MCF 10A (cell line): ENCODE measurements around the gene CSNK2B. TPM values are rescaled to one million over a fixed set of nuclear protein-coding genes. Genes with fewer than 3 reads are reported as not detected.

ENCODE experiments used
- BruUV-seq: library from RNA; stranded (reverse); fragments of 400-500 nt; replicated peaks from 2 replicates; lab custom pipeline; 2021; lab: Mats Ljungman, UMichigan
- CTCF ChIA-PET: fragments of 300-600 bp; sonication (Branson Sonifier 250); formaldehyde crosslinking; extraction: SDS; loops from one replicate; lab custom pipeline; 2021; ENCODE audit warnings: antibody characterized with exemption, inconsistent platforms; lab: Yijun Ruan, JAX
- POLR2A ChIA-PET: fragments of 300-600, 350-650 bp; sonication (Branson Sonifier 250); formaldehyde crosslinking; extraction: SDS; loops from one replicate; lab custom pipeline; 2020; ENCODE audit warnings: antibody characterized with exemption, inconsistent platforms; lab: Yijun Ruan, JAX
- DNase-seq: peaks from one replicate; pipeline ENCODE4 v3.0.0-alpha.2; 2018; ENCODE audit not compliant: unreplicated experiment
- H3K27ac Mint-ChIP-seq: one replicate; pipeline ENCODE4 v1.8.0; 2022; ENCODE audit warnings: mild to moderate bottlenecking, low read depth, mixed read lengths; ENCODE audit not compliant: unreplicated experiment
- H3K27me3 Mint-ChIP-seq: one replicate; pipeline ENCODE4 v1.8.0; 2022; ENCODE audit warnings: mixed read lengths; ENCODE audit not compliant: insufficient read depth, unreplicated experiment
- H3K36me3 Mint-ChIP-seq: one replicate; pipeline ENCODE4 v1.8.0; 2022; ENCODE audit warnings: mild to moderate bottlenecking, moderate library complexity, mixed read lengths; ENCODE audit not compliant: insufficient read depth, unreplicated experiment
- H3K4me1 Mint-ChIP-seq: one replicate; pipeline ENCODE4 v1.8.0; 2022; ENCODE audit warnings: mixed read lengths; ENCODE audit not compliant: insufficient read depth, unreplicated experiment
- H3K4me3 Mint-ChIP-seq: one replicate; pipeline ENCODE4 v1.8.0; 2022; ENCODE audit warnings: mild to moderate bottlenecking, moderate library complexity, mixed read lengths; ENCODE audit not compliant: unreplicated experiment
- H3K9me3 Mint-ChIP-seq: one replicate; pipeline ENCODE4 v1.8.0; 2022; ENCODE audit warnings: mixed read lengths; ENCODE audit not compliant: unreplicated experiment
- intact Hi-C: fragments of 100-400 bp; cut with micrococcal nuclease; formaldehyde crosslinking; loops from 2 replicates; pipeline ENCODE4 v1.14.1; 2022
- total RNA-seq: library from RNA; stranded (reverse); gene quantifications from 2 replicates; pipeline ENCODE4 v1.2.3, GENCODE V29; 2022
- TF ChIP-seq, protein P1 (sequence below): fragments of 200-600 bp; IDR thresholded peaks from one replicate; pipeline ENCODE4 v1.8.0; 2022; ENCODE audit warnings: antibody characterized with exemption, mild to moderate bottlenecking; ENCODE audit not compliant: unreplicated experiment

CSNK2B gene
- total RNA-seq, 1 experiment from 2014 or later = 209 TPM

DNA sequence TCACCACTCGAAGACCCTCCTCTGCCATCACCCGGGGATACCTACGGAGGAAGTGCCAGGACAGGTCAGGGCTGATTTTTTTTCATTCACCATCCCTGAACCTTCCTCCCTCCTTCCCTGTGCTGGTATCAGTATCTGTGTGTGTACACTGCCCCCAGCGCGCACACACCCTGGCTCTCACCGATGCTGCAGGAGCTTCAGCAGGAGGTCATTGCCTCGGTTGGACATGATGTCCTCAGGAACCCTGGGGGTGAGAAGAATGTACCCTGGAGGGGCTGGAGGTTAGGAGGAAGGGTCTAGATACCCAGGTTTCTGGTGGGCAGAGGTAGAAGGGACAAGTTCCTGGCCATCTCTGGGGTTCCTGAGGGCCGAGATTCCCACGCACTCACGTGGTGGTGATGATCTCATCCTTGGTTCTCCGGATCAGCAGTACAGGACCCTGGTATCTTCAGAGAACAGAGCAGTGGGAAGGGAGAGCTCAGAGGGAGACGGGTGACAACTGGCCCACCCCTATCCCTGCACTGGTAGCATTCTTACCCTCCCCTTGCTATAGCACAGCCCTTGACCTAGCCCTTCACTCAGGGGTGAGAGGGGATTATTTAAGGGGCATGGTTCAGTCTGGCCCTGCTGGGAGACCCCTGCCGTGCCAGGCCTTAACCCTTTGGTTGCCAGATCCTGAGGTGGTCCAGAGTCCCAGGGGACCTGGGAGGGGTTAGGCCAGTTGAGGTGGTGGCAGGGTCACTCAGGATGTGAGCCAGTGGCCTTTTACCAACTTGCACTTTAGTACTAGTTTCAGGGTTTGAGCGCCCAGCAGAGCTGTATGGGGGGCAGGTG is 22.2 kb downstream of the CSNK2B start:
- H3K9me3 Mint-ChIP-seq = no peaks in the 10 kb centered on the region
- peaks cover 6% of the 10 kb centered on the region for H3K4me1 Mint-ChIP-seq
- no peak for DNase-seq
- ChIA-PET CTCF (interaction anchor here (0.6 to 0.7 kb wide), 4 partner anchors 145 to 287 kb away, joined by 3 to 4 read pairs (median 3); no protein-coding TSS in a partner anchor), POLR2A (interaction anchor here (0.7 kb wide), 1 partner anchor 27 kb away, joined by 3 read pairs; no protein-coding TSS in a partner anchor)
- H3K4me3 Mint-ChIP-seq = no peak overlapping the region
- TF ChIP-seq, protein P1, sequence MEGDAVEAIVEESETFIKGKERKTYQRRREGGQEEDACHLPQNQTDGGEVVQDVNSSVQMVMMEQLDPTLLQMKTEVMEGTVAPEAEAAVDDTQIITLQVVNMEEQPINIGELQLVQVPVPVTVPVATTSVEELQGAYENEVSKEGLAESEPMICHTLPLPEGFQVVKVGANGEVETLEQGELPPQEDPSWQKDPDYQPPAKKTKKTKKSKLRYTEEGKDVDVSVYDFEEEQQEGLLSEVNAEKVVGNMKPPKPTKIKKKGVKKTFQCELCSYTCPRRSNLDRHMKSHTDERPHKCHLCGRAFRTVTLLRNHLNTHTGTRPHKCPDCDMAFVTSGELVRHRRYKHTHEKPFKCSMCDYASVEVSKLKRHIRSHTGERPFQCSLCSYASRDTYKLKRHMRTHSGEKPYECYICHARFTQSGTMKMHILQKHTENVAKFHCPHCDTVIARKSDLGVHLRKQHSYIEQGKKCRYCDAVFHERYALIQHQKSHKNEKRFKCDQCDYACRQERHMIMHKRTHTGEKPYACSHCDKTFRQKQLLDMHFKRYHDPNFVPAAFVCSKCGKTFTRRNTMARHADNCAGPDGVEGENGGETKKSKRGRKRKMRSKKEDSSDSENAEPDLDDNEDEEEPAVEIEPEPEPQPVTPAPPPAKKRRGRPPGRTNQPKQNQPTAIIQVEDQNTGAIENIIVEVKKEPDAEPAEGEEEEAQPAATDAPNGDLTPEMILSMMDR = no peak
- peaks cover 42% of the 10 kb centered on the region for H3K36me3 Mint-ChIP-seq
- no peaks in the 10 kb centered on the region for H3K27me3 Mint-ChIP-seq
- no TSS peak for BruUV-seq
- intact Hi-C loops = no loop called here
- H3K27ac Mint-ChIP-seq = no peak overlapping the region

DNA sequence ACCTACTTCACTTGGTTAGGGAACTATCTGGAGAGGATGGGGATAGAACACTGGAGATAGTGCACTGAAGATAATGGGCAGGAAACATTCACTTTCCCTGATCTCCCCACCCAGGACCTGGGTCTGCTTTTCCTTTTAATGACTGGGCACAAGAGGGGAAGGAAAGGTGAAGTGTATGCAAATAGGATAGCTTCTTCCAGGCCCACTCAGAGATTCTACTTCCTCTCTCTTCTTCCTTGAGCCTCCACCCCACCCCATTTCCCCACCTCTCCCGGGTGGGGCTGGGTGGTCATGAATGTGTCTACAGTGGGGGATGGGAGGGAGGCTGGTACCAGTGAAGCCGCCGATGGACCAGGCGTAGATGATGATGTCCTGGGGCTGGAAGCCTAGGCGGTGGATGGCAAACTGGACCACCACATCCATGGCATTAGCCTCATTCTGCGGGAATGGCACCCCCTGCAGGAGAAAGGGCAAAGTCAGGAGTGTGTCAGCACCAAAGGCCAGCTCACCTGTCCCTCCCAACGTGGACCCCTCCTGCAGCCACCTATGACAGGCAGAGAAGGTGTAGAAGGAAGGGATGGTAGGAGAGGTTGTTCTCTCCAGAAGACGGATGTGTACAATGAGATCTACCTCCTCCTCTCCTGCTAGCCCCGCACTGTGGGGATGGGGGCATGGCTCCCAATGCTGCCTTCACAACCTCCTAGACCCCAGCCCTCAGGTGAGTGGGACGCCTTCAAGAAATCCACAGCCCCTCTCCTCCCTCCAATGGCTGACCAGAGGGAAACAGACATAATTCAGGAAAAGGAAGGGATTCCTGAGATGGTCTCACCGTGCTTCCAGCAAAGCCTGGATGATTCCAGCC is 23.6 kb downstream of the CSNK2B start:
- H3K4me1 Mint-ChIP-seq = peaks cover 6% of the 10 kb centered on the region
- TF ChIP-seq, protein P1 = no peak
- POLR2A ChIA-PET = interaction anchor here (0.7 to 1.0 kb wide), 2 partner anchors 9 to 38 kb away, joined by 3 read pairs; partner anchors contain the start of gene LY6G5C
- H3K36me3 Mint-ChIP-seq = peaks cover 54% of the 10 kb centered on the region
- H3K4me3 Mint-ChIP-seq = no peak overlapping the region
- CTCF ChIA-PET = interaction anchor here (0.9 to 2.2 kb wide), 3 partner anchors 8 to 22 kb away, joined by 3 to 9 read pairs (median 3); partner anchors contain the start of gene LY6G5C
- intact Hi-C loops = no loop called here
- no peaks in the 10 kb centered on the region for H3K9me3 Mint-ChIP-seq
- BruUV-seq = no TSS peak
- no peak overlapping the region for H3K27ac Mint-ChIP-seq
- no peaks in the 10 kb centered on the region for H3K27me3 Mint-ChIP-seq
- no peak for DNase-seq

DNA sequence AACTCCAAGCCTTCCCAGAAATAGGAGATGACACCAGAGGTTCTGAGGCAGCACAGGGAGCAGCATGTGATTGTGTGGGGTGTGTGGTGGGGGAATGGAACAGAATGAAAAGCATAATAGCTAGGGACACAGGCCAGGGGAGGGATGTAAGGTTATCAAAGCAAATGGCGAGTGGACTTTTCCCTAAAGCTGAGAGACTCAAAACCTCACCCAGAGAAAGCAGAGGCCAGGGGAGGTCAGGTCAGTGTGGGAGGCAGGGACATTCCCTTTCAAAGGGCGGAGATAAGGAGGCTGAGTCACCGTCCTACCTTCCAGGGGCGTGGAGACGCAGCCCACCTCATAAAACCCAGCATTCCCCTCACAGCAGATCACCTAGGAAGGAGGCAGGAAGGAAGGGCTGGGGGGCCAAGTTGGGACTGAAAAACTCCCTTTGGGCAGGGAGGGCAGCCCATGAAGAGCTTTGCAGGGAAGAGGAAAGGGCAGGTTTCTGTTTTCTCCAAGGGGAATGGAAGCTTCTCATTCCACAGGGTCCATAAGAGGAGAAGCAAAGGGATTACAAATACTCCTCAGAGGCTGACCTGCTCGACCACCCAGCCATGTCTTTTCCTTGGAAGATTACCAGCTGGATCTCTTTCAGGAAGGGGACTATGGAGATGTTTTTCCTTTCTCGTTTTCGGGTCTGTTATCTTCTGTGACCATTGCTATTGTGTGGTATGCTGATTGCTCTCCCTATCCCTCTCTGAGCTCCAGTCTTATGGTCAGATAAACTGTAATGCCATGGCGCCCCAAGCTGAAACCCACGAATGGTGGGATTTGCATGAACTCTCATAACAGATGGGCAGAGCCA is 24.6 kb downstream of the CSNK2B start:
- peaks cover 57% of the 10 kb centered on the region for H3K36me3 Mint-ChIP-seq
- no peak overlapping the region for H3K4me3 Mint-ChIP-seq
- H3K9me3 Mint-ChIP-seq = no peaks in the 10 kb centered on the region
- POLR2A ChIA-PET = interaction anchor here (0.6 to 3.4 kb wide), 5 partner anchors 9 to 1008 kb away, joined by 3 to 19 read pairs (median 4); partner anchors contain the start of genes ABHD16A and LY6G5C
- TF ChIP-seq, protein P1 = no peak
- intact Hi-C loops = no loop called here
- peak overlapping the region; percentile 33 for H3K27ac Mint-ChIP-seq
- CTCF ChIA-PET = interaction anchor here (0.5 to 2.2 kb wide), 9 partner anchors 9 to 1918 kb away, joined by 3 to 9 read pairs (median 3); partner anchors contain the start of genes ABHD16A and LY6G5C
- peaks cover 6% of the 10 kb centered on the region for H3K4me1 Mint-ChIP-seq
- BruUV-seq = no TSS peak
- DNase-seq = no peak
- H3K27me3 Mint-ChIP-seq = no peaks in the 10 kb centered on the region
